Measurements from ENCODE around the gene ATP6V1E1.

ATP6V1E1 gene

GRCh38 chr22:17575151-17575550 is 53.4 kb downstream of the ATP6V1E1 start:
- Histone ChIP-seq H3K36me3 (ENCODE audit: insufficient read depth, low read length) (no peaks in the 10 kb centered on the region), H3K79me2 (ENCODE audit: insufficient read depth, low read length) (no peaks in the 10 kb centered on the region), H3K9ac (ENCODE audit: low read depth, low read length) (no peak overlapping the region), H4K20me1 (ENCODE audit: insufficient read depth, low read length) (no peaks in the 10 kb centered on the region), H3K4me3 (ENCODE audit: low read depth in 1 of 2, low read length in 2 of 2) (no peak overlapping the region), H3K27me3 (ENCODE audit: insufficient read depth, low read length, poor library complexity) (no peaks in the 10 kb centered on the region), H2AFZ (ENCODE audit: low read depth, low read length) (no peak overlapping the region), H3K4me2 (ENCODE audit: insufficient read depth, low read length) (no peak overlapping the region), H3K27ac (ENCODE audit: low read length) (no peak overlapping the region), H3K9me3 (ENCODE audit: insufficient read depth, low read length, severe bottlenecking) (no peaks in the 10 kb centered on the region), H3K4me1 (ENCODE audit: insufficient read depth, low read length) (no peaks in the 10 kb centered on the region)
- DNase-seq: no peak
- TF ChIP-seq CTCF (IDR thresholded peaks at IDR 0.05; ENCODE audit: borderline replicate concordance, extremely low read depth, low read length, poor library complexity, severe bottlenecking) (no peak), EZH2 (IDR thresholded peaks at IDR 0.05; ENCODE audit: borderline replicate concordance, low read depth, low read length, severe bottlenecking) (no peak)
- ATAC-seq (ENCODE audit: insufficient read depth, low read depth): no peak

- no peaks in the 10 kb centered on the region for H3K9me3 ChIP-seq (ENCODE audit: insufficient read depth, low read length, severe bottlenecking)
- no peak overlapping the region for H3K9ac ChIP-seq (ENCODE audit: low read depth, low read length)
- no peaks in the 10 kb centered on the region for H3K79me2 ChIP-seq (ENCODE audit: insufficient read depth, low read length)
- H3K4me3 ChIP-seq (ENCODE audit: low read depth in 1 of 2, low read length in 2 of 2): no peak overlapping the region
- ATAC-seq (ENCODE audit: insufficient read depth, low read depth) (no peak), DNase-seq (no peak)
- H2AFZ ChIP-seq (ENCODE audit: low read depth, low read length): no peak overlapping the region
- H3K27ac ChIP-seq (ENCODE audit: low read length): no peak overlapping the region
- TF ChIP-seq CTCF (IDR thresholded peaks at IDR 0.05; ENCODE audit: borderline replicate concordance, extremely low read depth, low read length, poor library complexity, severe bottlenecking): no peak
- TF ChIP-seq EZH2 (IDR thresholded peaks at IDR 0.05; ENCODE audit: borderline replicate concordance, low read depth, low read length, severe bottlenecking): no peak
- H3K27me3 ChIP-seq (ENCODE audit: insufficient read depth, low read length, poor library complexity): no peaks in the 10 kb centered on the region
- no peaks in the 10 kb centered on the region for H4K20me1 ChIP-seq (ENCODE audit: insufficient read depth, low read length)
- no peak overlapping the region for H3K4me2 ChIP-seq (ENCODE audit: insufficient read depth, low read length)
- no peaks in the 10 kb centered on the region for H3K4me1 ChIP-seq (ENCODE audit: insufficient read depth, low read length)
- no peaks in the 10 kb centered on the region for H3K36me3 ChIP-seq (ENCODE audit: insufficient read depth, low read length)
Measured at GRCh38 chr22:17570851-17571631, 57.5 kb downstream of the ATP6V1E1 start.

GRCh38 chr22:17569971-17570511 is 58.5 kb downstream of the ATP6V1E1 start:
- H2AFZ ChIP-seq (ENCODE audit: low read depth, low read length): no peak overlapping the region

More at GRCh38 chr22:17569971-17570511, 58.5 kb downstream of the ATP6V1E1 start:
- no peak overlapping the region for H3K4me3 ChIP-seq (ENCODE audit: low read depth in 1 of 2, low read length in 2 of 2)
- no peak overlapping the region for H3K27ac ChIP-seq (ENCODE audit: low read length)
- no peak for DNase-seq
- H3K27me3 ChIP-seq (ENCODE audit: insufficient read depth, low read length, poor library complexity): no peaks in the 10 kb centered on the region
- no peaks in the 10 kb centered on the region for H3K79me2 ChIP-seq (ENCODE audit: insufficient read depth, low read length)
- TF ChIP-seq CTCF (IDR thresholded peaks at IDR 0.05; ENCODE audit: borderline replicate concordance, extremely low read depth, low read length, poor library complexity, severe bottlenecking) (no peak), EZH2 (IDR thresholded peaks at IDR 0.05; ENCODE audit: borderline replicate concordance, low read depth, low read length, severe bottlenecking) (no peak)
- H3K36me3 ChIP-seq (ENCODE audit: insufficient read depth, low read length): no peaks in the 10 kb centered on the region
- H3K9ac ChIP-seq (ENCODE audit: low read depth, low read length): no peak overlapping the region
- no peaks in the 10 kb centered on the region for H4K20me1 ChIP-seq (ENCODE audit: insufficient read depth, low read length)
- H3K4me1 ChIP-seq (ENCODE audit: insufficient read depth, low read length): no peaks in the 10 kb centered on the region
- no peak overlapping the region for H3K4me2 ChIP-seq (ENCODE audit: insufficient read depth, low read length)
- ATAC-seq (ENCODE audit: insufficient read depth, low read depth): no peak
- no peaks in the 10 kb centered on the region for H3K9me3 ChIP-seq (ENCODE audit: insufficient read depth, low read length, severe bottlenecking)
